Embryonic facial prominence (tissue), 1 donor: ENCODE data around the gene CFAP99.
"Not testable (repeated sequence)": the region's sequence is repeated elsewhere in the genome, so short reads cannot be mapped to it uniquely, and the experiment has no call there.

Experiments
- DNase-seq: peaks from one replicate; pipeline ENCODE4 v3.0.0-alpha.2; 2016; ENCODE audit errors: extremely low spot score

The CFAP99 gene

GRCh38 chr4:2428496-2429213, 9.9 kb downstream of the CFAP99 start:
- DNase-seq: no peak

- DNase-seq: not testable (repeated sequence)
Measured at GRCh38 chr4:2429945-2430757, 11.4 kb downstream of the CFAP99 start.

- no peak for DNase-seq
Measured at GRCh38 chr4:2432004-2432403, 13.2 kb downstream of the CFAP99 start.

GRCh38 chr4:2432991-2433530, 14.3 kb downstream of the CFAP99 start:
- no peak for DNase-seq

- DNase-seq: no peak
Measured at GRCh38 chr4:2433609-2434350, 15.0 kb downstream of the CFAP99 start.

GRCh38 chr4:2434420-2434819, 15.7 kb downstream of the CFAP99 start:
- DNase-seq: no peak

GRCh38 chr4:2436301-2436700, 17.5 kb downstream of the CFAP99 start:
- DNase-seq: no peak

GRCh38 chr4:2436761-2437474, 18.2 kb downstream of the CFAP99 start:
- no peak for DNase-seq

- DNase-seq: no peak
Measured at GRCh38 chr4:2437475-2438215, 18.9 kb downstream of the CFAP99 start.

GRCh38 chr4:2438822-2439718, 20.3 kb downstream of the CFAP99 start:
- DNase-seq: no peak

GRCh38 chr4:2441393-2442174, 22.8 kb downstream of the CFAP99 start:
- no peak for DNase-seq

- DNase-seq: no peak
Measured at GRCh38 chr4:2442175-2442993, 23.6 kb downstream of the CFAP99 start.

GRCh38 chr4:2443061-2443730, 24.4 kb downstream of the CFAP99 start:
- DNase-seq: no peak

GRCh38 chr4:2443956-2444740, 25.4 kb downstream of the CFAP99 start:
- no peak for DNase-seq

- DNase-seq: no peak
Measured at GRCh38 chr4:2445130-2445529, 26.4 kb downstream of the CFAP99 start.

- no peak for DNase-seq
Measured at GRCh38 chr4:2445571-2445970, 26.8 kb downstream of the CFAP99 start.
